ENCODE data around the gene CMTM4.
A peak's percentile ranks its signal among the peaks of the same experiment; 100 is the strongest.

The CMTM4 gene

DNA sequence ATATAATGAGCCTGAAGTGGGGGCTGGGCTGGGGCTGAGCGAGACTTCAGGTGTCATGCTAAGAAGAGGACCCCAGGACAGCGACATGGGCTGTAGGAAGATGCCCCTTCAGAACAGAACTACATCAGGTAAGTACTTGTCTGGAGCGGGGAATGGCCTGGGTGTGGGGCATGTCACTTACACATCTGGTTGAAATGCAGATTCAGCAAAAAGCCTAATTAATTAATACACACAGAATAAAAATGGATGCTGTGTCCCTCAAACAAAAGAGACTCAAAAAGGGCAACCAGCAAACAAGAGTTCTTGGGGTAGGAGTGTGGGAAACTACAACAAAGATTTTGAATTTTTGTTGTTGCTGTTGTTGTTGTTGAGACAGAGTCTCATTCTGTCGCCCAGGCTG lies 105.5 kb downstream of the CMTM4 start:
- DNase-seq (ENCODE audit: low read depth): no peak
- TF ChIP-seq, protein P1, sequence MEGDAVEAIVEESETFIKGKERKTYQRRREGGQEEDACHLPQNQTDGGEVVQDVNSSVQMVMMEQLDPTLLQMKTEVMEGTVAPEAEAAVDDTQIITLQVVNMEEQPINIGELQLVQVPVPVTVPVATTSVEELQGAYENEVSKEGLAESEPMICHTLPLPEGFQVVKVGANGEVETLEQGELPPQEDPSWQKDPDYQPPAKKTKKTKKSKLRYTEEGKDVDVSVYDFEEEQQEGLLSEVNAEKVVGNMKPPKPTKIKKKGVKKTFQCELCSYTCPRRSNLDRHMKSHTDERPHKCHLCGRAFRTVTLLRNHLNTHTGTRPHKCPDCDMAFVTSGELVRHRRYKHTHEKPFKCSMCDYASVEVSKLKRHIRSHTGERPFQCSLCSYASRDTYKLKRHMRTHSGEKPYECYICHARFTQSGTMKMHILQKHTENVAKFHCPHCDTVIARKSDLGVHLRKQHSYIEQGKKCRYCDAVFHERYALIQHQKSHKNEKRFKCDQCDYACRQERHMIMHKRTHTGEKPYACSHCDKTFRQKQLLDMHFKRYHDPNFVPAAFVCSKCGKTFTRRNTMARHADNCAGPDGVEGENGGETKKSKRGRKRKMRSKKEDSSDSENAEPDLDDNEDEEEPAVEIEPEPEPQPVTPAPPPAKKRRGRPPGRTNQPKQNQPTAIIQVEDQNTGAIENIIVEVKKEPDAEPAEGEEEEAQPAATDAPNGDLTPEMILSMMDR (conservative IDR thresholded peaks at IDR 0.05; ENCODE audit: low read length): no peak
- no peak overlapping the region for H3K4me3 ChIP-seq (ENCODE audit: low read length)

DNA sequence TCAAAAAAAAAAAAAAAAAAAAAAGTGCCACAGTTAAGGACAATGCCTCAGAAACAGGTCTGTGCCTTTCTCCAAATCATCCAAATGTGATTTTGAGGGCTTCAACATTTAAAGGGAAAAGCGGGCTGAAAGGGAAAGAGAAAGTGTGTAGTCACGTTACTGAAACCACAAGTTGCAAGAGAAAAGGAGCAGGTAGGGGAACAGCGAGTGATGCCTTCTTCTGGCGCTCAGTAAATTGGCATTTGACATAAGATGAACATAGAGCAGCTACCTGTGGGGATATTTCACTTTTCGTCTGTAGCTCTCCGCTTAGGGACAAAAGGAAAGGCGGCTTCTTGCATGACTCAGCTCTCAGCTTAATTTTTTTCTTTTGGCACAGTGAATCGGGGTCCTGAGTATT lies 106.2 kb downstream of the CMTM4 start:
- no peak overlapping the region for H3K4me3 ChIP-seq (ENCODE audit: low read length)
- DNase-seq (ENCODE audit: low read depth): no peak

DNA sequence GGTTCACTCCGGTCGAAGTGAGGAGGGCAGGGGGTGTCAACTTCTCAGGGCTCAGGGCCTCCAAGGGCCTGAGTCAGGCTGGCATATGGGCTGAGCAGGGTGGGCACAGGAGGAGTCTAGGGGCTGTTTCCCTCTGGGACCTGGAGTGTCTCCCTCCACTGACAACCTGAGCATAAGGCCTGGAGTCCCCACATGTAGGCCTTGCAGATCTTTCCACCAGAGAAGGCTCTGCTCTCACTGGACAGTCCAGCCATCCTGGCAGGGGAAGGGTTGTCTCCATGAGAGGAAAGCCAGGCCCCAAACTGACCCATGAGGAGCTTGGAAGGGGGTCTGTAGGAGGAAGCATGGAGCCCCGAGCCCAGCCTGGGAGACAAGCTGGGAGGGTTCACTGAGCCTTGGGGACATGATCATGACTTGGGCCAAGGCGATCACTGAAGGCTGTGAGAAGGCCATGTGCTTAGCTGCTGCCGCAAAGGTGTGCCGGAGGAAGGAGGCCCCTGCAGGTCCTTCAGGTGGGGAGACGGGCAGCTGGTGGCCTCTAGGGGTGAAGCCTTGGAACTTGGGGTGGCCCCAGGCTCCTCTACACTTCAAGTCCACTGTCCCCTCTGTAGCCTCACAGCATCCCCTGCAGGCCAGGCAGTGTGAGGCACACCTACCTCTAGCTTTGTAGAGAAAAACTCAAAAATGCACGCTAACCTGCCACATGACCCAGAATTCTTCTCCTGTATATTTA lies 107.4 kb downstream of the CMTM4 start:
- TF ChIP-seq, protein P1 (conservative IDR thresholded peaks at IDR 0.05; ENCODE audit: low read length): peak; percentile 55
- H3K4me3 ChIP-seq (ENCODE audit: low read length): no peak overlapping the region
- DNase-seq (ENCODE audit: low read depth): no peak

More for the DNA sequence above, 106.2 kb downstream of the CMTM4 start:
- TF ChIP-seq, protein P1 (conservative IDR thresholded peaks at IDR 0.05; ENCODE audit: low read length): no peak

DNA sequence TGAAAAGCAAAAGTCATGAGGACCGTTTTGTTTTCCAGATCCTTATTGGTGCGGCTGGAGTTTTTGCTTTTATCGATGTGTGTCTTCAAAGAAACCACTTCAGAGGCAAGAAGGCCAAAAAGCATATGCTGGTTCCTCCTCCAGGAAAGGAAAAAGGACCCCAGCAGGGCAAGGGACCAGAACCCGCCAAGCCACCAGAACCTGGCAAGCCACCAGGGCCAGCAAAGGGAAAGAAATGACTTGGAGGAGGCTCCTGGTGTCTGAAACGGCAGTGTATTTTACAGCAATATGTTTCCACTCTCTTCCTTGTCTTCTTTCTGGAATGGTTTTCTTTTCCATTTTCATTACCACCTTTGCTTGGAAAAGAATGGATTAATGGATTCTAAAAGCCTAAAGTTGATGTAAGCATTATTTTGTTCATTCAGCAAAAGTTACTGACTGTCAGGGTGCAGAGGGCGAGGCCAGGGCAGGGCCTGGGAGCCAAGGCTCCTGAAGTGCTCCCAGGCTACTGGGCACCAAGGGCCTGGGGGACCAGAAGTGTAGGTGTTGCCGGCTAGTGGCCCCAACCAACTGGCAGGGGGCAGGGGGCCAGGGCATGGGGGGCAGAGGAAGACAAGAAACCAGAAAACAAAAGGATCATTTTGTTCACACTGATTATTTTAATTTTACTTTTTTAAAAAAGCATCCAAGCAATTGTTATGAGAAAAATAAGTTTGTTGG lies 108.5 kb downstream of the CMTM4 start:
- no peak overlapping the region for H3K4me3 ChIP-seq (ENCODE audit: low read length)
- TF ChIP-seq, protein P1 (conservative IDR thresholded peaks at IDR 0.05; ENCODE audit: low read length): no peak
- no peak for DNase-seq (ENCODE audit: low read depth)

DNA sequence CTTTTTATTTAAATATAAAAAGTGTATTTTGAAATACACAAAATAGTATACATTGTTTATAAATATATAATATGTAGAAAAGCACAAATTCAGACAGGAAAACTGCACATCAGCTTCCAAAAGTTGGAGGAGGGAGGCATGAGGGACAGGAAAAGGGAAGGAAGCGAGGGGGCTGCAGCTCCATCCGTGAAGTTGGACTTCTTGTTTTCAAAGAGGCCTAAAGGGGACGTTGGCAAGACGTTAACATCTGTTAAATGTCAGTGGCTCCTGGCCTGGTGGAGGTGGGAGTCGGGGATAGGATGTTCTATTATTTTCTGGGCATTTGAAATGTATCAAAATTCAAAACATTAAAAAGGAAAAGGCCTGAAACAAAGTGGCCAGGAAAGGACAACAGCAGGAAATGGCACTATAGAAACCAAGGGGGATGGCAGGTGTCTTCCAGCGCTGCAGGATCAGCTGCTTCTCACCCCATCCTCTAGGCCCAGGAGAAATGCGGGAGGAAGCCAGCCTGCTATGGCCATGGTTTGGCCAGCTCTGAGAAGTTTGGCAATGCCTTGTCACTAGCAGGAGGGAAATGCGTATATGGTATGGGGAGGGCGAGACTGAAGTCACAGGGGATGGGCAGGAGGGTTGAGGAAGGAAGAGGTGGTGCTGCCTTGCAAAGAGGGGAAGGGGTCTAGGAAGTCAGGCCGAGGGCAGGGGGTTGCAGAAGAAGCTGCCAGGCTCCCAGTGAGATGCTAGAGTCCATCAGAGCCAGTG lies 110.9 kb downstream of the CMTM4 start:
- TF ChIP-seq, protein P1 (conservative IDR thresholded peaks at IDR 0.05; ENCODE audit: low read length): no peak
- H3K4me3 ChIP-seq (ENCODE audit: low read length): no peak overlapping the region
- no peak for DNase-seq (ENCODE audit: low read depth)

DNA sequence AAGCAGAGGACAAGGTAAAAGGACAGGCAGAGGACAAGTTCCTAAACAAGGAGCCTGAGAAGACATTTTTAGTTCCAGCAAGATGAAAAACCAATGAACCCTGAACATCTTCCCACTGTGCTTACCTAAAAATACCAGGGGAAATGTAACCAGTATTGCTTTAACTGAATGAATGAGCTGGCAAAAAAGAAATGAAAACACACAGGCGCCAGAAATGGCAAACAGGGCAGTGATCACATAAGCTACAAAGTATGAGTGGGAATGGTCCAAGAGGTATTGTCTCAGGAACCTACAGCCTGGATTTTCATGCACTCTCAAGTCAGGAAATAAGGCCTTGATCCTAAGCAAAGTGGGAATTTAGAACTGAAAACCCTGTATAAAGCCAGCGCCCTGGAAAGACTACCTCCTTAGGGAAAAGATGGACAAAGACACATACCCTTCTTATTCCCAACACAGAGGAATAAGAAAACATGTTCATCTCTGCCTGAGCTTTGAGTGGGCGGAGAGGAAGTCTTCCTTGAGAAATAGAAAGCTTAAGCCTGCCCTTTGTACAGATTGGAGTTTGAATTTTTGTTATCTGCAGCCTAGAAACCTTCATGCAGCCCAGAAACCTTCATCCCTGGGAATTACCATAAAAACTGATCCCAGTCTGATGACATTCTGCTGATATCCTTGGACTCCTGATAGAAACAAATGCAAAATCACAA lies 115.1 kb downstream of the CMTM4 start:
- DNase-seq (ENCODE audit: low read depth): no peak
- H3K4me3 ChIP-seq (ENCODE audit: low read length): no peak overlapping the region
- TF ChIP-seq, protein P1 (conservative IDR thresholded peaks at IDR 0.05; ENCODE audit: low read length): no peak
